Medulla oblongata (tissue), 1 donor: Measurements from ENCODE around the gene MDGA2.

Experiments used
- DNase-seq: peaks from one replicate; pipeline ENCODE4 v3.0.0-alpha.2; 2015; ENCODE audit errors: extremely low spot score

Gene MDGA2

GRCh38 chr14:47485421-47485820, 190.0 kb downstream of the MDGA2 start:
- DNase-seq = no peak

GRCh38 chr14:47483449-47483848, 192.0 kb downstream of the MDGA2 start:
- DNase-seq = no peak

- no peak for DNase-seq
Observed at GRCh38 chr14:47471075-47471474, 204.3 kb downstream of the MDGA2 start.

- DNase-seq = peak; percentile 60
Observed at GRCh38 chr14:47466916-47467315, 208.5 kb downstream of the MDGA2 start.

- DNase-seq = no peak
Observed at GRCh38 chr14:47454025-47454424, 221.4 kb downstream of the MDGA2 start.

GRCh38 chr14:47447076-47447475, 228.3 kb downstream of the MDGA2 start:
- no peak for DNase-seq

- DNase-seq = peak; percentile 46
Observed at GRCh38 chr14:47442211-47442610, 233.2 kb downstream of the MDGA2 start.

GRCh38 chr14:47439953-47440352, 235.5 kb downstream of the MDGA2 start:
- DNase-seq = no peak

- DNase-seq = peak; percentile 45
Observed at GRCh38 chr14:47438650-47439140, 236.7 kb downstream of the MDGA2 start.

GRCh38 chr14:47435331-47435965, 240.0 kb downstream of the MDGA2 start:
- DNase-seq = peak; percentile 85

- no peak for DNase-seq
Observed at GRCh38 chr14:47427629-47428028, 247.8 kb downstream of the MDGA2 start.

GRCh38 chr14:47425302-47425701, 250.1 kb downstream of the MDGA2 start:
- DNase-seq = no peak

GRCh38 chr14:47422191-47422590, 253.2 kb downstream of the MDGA2 start:
- DNase-seq = no peak

- DNase-seq = no peak
Observed at GRCh38 chr14:47411523-47411922, 263.9 kb downstream of the MDGA2 start.

GRCh38 chr14:47392326-47392725, 283.1 kb downstream of the MDGA2 start:
- DNase-seq = peak; percentile 11

GRCh38 chr14:47390831-47391504, 284.4 kb downstream of the MDGA2 start:
- DNase-seq = peak; percentile 50

GRCh38 chr14:47389535-47389934, 285.9 kb downstream of the MDGA2 start:
- peak; percentile 28 for DNase-seq

GRCh38 chr14:47366006-47366405, 309.4 kb downstream of the MDGA2 start:
- no peak for DNase-seq

GRCh38 chr14:47365233-47365632, 310.2 kb downstream of the MDGA2 start:
- DNase-seq = peak; percentile 92

GRCh38 chr14:47353186-47353585, 322.2 kb downstream of the MDGA2 start:
- no peak for DNase-seq

- no peak for DNase-seq
Observed at GRCh38 chr14:47346849-47347248, 328.6 kb downstream of the MDGA2 start.

- no peak for DNase-seq
Observed at GRCh38 chr14:47345016-47345415, 330.4 kb downstream of the MDGA2 start.

GRCh38 chr14:47332939-47333338, 342.5 kb downstream of the MDGA2 start:
- no peak for DNase-seq
